Stimulated activated CD4-positive, alpha-beta T cell treated with anti-CD3 and anti-CD28 coated beads, Interleukin-4, amount 100 ng/mL, for 4 hours (primary cell): ENCODE results near the gene FAM219B.
"Not testable (repeated sequence)": the region's sequence is repeated elsewhere in the genome, so short reads cannot be mapped to it uniquely, and the experiment has no call there.

ENCODE experiments used
- DNase-seq, 2 experiments: peaks; one replicate each; pipeline ENCODE4 v3.0.0-alpha.2; 2020

The FAM219B gene

DNA sequence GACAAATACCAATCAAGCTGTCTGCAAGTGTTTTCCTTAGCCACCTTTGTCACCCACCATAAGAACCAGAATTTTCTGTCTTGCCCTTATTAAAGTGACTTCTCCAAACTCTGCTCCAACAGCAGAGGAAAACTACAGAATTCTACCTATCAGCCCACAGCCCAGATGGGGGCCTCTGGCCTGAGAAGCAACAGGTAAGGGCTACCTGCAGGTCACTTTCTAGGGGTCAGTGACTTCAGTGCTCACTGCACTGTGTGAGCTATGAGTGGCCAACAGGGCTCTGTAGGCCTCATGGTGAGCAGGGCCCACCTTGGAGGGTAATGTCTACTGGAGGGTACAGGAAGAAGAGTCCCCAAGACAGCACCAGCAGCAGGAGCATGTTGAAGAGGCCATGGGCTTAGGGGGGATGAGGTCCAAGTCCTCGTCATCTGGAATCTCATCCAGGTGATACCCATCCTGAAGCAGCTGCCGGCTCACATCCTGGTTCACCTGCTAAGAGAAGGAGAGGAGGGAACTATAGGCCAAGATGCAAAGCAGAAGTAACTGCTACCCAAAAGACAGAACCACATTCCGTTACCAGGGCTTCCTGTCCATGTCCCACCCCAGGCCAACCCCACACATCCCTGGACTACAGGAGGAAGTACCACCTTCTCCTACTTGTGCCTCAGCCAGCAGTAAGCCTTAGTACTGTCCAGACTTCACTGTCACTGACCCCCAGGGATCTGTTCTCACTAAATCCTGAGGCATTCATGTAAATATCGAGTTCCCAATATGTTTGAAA is 4.2 kb downstream of the FAM219B start:
- no peak for DNase-seq

DNA sequence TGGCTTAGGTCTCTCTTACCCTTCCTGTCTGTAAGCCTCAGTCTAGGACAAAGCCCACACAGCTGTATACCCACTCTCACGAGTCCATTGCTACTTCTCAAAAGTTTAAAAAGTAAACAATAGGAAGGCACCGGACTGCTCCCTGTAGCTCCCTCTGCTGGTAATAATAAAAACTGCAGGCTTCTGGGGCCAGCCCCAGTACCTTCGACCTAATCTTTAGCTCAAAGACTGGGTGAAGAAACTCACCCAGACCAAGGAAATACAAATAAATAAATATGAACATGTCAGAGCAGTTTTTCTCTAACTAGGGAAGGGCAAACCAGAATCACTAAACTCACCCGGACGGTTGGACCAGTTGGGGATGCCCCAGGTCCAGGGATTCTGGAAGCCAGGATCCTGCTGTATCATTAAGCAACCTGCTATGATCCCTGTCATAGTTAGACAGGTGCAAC is 5.0 kb downstream of the FAM219B start:
- DNase-seq: peak; percentile 34 to 54

DNA sequence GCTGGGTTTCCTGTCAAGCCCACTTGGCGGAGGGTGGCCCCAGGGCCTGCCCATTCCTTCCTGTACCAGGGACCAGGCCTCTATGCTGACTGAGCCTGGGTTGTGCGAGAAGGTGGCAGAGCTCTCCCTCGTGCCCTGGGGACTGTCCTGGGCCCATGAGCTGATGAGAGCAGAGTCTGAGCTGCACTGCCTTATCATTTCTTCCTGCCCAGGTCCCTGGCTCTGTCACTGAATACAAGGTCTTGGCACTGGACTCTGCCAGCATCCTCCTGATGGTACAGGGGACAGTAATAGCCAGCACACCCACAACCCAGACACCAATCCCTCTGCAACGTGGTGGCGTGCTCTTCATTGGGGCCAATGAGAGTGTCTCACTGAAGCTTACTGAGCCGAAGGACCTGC is 9.3 kb downstream of the FAM219B start:
- DNase-seq: no peak

DNA sequence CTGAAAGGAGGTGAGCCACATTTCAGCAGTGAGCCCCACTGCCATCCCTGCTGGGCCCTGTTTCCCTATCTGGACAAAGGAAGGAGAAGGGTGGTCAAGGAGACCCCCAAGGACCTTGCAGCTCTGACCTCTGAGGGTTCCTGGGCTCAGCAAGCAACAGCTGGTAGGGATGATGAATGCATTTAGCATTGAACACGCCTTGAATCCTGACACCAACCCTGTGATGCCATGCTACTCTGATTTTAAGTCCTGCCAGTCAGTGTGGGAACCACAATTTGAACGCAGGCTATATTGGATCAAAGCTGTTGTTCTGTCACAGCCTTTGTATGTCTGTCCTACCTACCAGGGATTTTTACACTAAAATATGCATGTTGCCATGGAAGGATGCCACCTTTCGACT is 10.3 kb downstream of the FAM219B start:
- DNase-seq: no peak

GRCh38 chr15:74895830-74896229 is 10.8 kb downstream of the FAM219B start:
- no peak for DNase-seq

- not testable (repeated sequence) for DNase-seq
Observed at GRCh38 chr15:74894383-74894782, 12.3 kb downstream of the FAM219B start.

GRCh38 chr15:74893627-74894026 is 13.0 kb downstream of the FAM219B start:
- DNase-seq: peak in 1 of 2 experiments; percentile 24

DNA sequence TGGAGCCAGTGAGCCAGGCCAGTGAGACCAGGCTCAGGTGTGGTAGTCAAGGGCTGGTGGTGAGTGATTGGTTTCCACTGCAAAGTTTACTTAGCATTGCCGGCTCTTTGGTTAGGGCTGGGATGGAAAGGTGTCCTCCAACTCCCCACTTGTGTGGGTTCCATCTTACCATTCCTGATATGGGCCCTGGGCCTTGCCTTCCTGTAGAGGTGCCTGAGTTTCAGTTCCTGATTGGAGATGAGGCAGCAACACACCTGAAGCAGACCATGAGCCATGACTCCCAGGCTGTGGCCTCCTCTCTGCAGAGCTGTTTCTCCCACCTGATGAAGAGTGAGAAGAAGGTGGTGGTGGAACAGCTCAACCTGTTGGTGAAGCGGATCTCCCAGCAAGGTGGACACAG is 13.7 kb downstream of the FAM219B start:
- DNase-seq: no peak

DNA sequence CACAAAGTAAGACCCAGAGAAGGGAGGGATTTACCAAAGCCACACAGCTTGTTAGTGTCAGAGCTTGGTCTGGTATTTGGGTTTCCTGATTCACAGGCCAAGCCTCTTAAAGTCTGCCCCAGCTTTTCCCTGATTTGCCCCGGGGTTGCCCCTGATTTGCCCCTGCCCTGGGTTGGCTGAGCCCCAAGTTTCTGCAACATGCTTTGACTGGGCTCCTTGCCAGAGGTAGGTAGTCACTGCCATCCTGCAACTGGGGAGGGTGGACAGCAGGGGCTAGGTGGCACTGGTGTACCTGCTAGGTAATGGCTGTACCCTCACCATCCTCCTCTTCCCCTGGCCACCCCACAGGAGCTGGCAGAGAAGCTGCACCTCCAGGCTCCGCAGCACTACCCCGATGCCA is 14.3 kb downstream of the FAM219B start:
- no peak for DNase-seq

GRCh38 chr15:74891469-74891868 is 15.2 kb downstream of the FAM219B start:
- DNase-seq: no peak

DNA sequence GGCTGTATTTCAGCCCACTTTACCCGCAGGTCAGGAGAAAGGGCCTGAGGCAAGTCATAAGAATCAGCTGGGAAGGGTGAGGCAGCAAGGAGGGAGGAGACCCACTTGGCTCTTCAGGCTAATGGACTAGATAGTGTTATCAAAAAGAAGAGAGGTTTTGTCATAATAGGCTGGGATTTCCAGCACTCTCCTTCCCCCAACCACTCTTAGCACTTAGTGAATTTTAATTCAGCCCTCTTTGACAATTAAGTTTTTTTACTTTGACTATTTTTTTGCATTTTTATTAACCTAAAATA is 16.0 kb downstream of the FAM219B start:
- no peak for DNase-seq

DNA sequence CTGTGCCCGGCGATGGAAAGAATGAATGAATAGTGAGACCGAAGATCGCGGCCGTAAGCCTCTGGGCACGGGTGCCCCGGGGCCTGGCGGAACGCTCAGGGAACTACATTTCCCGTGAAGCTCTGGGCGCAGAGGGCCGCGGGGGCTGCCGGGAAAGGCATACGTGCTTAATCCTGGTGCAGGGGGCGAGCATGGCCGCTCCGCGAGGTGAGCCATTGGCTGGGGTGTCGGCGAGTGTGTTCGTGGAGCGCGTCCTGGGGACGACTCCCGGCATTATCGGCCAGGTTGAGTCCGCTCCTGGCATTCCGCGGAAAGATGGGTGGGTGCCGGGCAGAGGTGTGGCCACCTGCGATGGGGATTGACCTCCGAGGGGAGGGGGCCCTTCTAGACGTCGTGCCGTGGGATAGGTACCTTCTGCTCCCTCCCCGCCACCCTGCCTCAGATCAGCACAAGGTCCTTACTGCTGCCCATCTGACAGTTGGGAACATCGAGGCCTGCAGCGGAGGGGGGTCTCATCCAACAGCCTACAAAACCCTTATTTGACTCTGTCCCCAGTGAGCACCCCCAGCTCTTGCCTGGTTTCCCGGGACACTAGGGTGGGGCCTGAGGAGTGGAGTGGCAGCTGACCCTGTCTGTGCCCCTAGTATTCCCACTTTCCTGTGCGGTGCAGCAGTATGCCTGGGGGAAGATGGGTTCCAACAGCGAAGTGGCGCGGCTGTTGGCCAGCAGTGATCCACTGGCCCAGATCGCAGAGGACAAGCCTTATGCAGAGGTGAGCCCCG is 16.6 kb downstream of the FAM219B start, which contains the start of gene MPI:
Gene MPI, plus strand, starts transcription at position 160 of the 782 bp plus-strand sequence. Its CDS starts 32 bp downstream, at position 192.
- DNase-seq: peak; percentile 82 to 84

- DNase-seq: no peak
Observed at GRCh38 chr15:74889390-74889882, 17.2 kb downstream of the FAM219B start.

- no peak for DNase-seq
Observed at GRCh38 chr15:74888716-74889115, 17.9 kb downstream of the FAM219B start.

- DNase-seq: not testable (repeated sequence)
Observed at GRCh38 chr15:74887537-74888193, 19.0 kb downstream of the FAM219B start.

GRCh38 chr15:74885461-74885860 is 21.2 kb downstream of the FAM219B start:
- DNase-seq: no peak

GRCh38 chr15:74884428-74885223 is 22.0 kb downstream of the FAM219B start:
- DNase-seq: no peak

GRCh38 chr15:74882528-74882927 is 24.1 kb downstream of the FAM219B start:
- DNase-seq: no peak

- DNase-seq: no peak
Observed at GRCh38 chr15:74878273-74878672, 28.4 kb downstream of the FAM219B start.

GRCh38 chr15:74873756-74874424 is 32.8 kb downstream of the FAM219B start:
- DNase-seq: no peak

DNA sequence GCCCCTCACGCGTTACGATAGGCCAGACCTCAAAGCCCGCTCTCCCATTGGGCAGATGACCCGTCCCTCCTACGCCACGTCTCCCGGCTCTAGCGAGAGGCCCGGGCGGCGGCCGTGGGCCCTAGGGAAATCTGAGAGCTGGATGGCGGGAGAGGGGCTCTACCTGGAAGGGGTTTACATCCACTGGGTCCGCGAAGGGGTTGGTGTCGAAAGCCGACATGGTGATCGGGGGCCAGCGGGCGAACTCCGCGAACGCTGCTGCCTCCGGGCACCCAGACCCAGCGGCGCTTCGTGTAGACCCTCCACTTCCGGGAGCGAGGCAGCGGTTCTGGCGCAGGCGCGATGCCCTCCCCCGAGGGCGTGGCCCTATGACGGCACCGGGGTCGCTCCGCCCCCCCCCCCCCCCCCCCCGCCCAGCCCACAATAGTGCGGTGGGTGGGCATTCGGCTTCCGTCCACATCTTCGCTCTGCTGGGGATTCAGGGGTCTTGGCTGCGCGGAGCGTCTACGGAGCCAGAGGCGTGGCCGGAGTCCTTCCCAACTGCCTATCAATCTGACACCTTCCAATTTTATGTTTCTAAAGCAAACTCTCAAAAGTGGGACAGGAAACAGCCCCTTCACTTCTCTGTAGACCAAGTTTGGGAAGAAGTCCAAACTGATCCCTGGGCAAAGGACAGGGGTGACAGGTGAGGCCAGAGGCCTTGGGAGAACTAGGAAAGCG is 33.5 kb downstream of the FAM219B start, which contains the start of gene SCAMP2:
Gene SCAMP2, minus strand, starts transcription at position 330 of the 720 bp plus-strand sequence. Its CDS starts 110 bp downstream, at position 220.
- peak; percentile 82 to 87 for DNase-seq
